HG03064 (cell line): Measurements from ENCODE around the gene HPCAL4.

ENCODE experiments used
- ATAC-seq: cut with Tn5 transposase; IDR thresholded peaks from one replicate; pipeline ENCODE4 v1.9.1; 2021; ENCODE audit warnings: low read depth; ENCODE audit not compliant: unreplicated experiment

Gene HPCAL4

GRCh38 chr1:39631361-39632322 is 59.6 kb downstream of the HPCAL4 start:
- no peak for ATAC-seq

- ATAC-seq, result no peak
Measured at GRCh38 chr1:39628807-39629350, 62.4 kb downstream of the HPCAL4 start.
